GM21367 (cell line): ENCODE measurements around the gene FRAT2.
"Not testable (repeated sequence)": the region's sequence is repeated elsewhere in the genome, so short reads cannot be mapped to it uniquely, and the experiment has no call there.

Source experiments
- ATAC-seq: cut with Tn5 transposase; IDR thresholded peaks from one replicate; pipeline ENCODE4 v1.9.1; 2021; ENCODE audit not compliant: unreplicated experiment

FRAT2 gene

DNA sequence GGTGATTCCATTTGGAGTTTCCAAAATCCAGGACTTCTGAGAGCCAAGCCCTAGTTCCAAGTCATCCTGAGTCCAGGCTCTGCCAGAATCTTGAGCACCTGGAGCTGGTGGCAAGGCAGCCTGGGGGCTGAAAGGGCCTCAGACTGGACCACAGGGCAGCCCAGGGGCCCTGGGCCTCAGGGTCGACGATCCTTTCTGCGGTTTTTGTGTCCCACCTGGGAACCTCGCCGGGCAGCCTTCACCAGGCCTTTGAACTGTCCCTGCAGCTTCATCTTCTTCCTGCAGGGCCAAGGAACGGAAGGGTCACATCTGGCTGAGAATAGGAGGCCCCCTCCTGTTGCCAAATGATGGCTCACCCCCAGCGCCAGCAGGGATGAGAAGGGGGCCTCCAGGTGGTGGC, 22.4 kb upstream of the FRAT2 start:
- ATAC-seq = no peak

DNA sequence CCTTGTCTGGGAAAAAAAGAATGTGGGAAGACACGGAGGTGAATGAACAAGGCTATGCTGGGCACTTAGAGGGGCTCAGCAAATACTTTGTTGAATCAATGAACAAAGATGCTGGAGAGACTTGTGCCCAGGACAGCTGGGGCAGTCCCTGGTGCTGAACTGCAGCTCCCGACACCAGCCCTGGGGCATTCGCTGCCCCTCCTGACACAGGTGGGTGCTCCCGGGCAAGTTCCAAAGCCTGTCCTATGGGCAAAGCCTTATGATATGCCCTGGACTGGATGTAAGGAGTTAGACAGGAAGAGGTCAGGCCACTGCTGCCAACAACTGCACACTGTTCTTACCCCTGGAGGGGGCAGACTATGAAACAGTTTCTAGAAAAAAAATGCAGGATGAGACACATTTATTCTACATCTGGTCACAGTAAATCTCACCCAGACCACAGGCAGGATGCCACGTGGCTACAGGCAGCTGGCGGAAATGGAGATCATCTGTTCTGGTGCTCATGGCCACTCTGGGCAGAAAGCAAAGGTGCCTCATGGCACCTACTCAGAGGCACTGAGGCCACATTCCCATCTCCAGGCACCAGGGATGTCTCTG, 21.9 kb upstream of the FRAT2 start:
- no peak for ATAC-seq

DNA sequence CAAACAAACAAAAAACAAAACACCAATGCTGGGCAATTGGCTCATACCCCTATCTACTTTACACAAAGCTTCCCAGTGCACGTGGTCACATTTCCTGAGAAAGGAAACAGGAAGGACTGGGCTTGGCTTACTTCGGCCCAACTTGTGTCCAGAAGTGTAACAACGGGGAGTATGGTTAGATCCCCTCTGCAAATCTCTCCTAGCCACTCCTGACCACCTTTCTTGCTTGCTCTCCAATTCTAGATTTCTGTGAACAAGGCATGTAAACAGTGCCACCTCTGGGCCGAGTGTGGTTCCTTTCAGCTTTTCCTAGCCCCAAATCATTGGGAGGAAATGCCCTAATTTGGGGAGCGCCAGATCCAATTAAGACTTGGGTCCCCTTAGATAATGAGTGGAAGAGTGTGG, 21.0 kb upstream of the FRAT2 start:
- ATAC-seq = no peak

DNA sequence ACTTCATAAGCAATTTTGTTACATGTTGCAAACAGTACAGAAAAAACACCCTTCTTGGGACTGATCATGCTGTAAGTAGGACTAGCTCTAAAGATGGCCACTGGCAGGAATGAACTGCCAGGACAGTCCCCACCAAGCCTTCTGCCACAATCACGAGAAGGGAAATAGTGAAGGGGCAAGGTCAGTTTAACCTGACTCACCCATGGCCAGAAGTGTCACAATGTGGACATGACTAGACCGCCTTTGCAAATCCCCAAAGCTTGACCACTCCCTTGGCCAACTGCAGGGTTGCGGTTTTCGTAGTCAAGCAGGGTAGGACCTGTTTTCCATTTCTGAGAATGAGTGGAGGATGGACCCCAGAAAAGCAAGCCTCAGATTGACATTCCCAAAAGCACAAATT, 19.4 kb upstream of the FRAT2 start:
- no peak for ATAC-seq

DNA sequence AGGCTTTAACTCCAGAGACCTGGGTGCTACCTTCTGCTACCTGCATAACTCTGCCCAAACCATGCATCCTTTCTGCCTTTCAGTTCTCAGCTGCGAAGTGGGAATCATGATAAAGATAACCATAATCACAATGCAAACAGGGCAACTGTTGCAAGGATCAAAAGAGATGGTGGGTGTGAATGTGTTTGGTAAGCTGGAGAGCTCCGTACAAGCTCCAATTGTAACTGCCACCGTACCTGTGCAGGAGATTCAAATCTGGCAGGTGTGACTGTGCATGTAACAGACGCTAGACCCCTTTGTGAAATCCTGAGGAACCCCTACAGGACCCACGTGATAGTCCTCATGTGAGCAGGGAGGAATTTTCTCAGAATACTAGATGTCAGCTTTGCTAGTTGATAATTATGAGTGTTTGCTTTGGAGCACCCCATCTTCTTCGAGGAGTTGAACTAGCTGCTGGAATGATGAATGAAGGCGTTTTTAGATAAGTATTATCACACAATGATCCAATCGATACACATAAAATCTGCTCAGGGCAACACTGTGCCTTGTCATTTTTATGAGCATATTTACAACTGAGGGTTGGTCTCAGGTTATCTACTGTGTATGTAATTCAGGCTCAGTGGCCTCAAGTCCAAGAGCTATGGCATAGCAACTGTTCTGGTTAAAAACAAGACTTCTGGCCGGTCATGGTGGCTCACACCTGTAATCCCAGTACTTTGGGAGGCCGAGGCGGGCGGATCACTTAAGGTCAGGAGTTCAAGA, 15.4 kb upstream of the FRAT2 start:
- ATAC-seq = no peak

DNA sequence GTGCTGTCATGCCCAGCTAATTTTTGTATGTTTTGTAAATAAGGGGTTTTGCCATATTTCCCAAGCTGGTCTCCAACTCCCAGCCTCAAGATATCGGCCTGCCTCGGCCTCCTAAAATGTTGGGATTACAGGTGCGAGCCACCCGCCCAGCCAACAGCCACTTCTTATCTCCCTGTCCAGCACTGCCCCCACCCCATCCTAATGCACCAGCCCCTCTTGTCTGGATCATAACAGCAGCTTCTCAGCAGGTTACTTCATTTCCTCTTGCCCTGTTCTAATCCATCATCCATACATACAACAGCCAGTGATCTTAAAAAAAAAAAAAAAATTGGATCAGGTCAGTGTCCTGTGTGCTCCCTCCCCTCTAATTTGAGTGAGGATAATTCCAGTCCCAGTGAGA, 12.8 kb upstream of the FRAT2 start:
- no peak for ATAC-seq

DNA sequence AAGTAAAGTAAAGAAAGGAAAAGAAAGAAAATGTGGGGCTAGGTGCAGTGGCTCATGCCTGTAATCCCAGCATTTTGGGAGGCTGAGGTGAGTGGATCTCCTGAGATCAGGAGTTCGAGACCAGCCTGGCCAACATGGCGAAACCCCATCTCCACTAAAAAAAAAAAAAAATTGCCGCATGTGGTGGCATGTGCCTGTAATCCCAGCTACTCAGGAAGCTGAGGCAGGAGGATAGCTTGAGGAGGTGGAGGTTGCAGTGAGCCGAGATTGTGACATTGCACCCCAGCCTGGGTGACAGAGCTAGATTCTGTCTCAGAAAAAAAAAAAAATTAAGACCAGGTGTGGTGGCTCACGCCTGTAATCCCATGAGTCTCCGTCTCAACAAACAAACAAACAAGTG, 9.1 kb upstream of the FRAT2 start:
- not testable (repeated sequence) for ATAC-seq

DNA sequence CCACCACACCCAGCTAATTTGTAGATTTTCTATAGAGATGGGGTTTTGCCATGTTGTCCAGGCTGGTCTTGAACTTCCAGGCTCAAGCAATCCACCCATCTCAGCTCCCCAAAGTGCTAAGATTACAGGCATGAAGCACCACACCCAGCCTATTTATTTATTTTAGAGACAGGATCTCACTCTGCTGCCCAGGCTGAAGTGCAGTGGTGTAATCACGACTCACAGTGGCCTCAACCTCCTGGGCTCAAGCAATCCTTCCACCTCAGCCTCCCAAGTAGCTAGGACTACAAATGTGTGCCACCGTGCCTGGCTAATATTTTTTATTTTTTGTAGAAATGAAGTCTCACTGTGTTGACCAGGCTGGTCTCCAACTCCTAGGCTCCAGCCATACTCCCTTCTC, 6.9 kb upstream of the FRAT2 start:
- no peak for ATAC-seq

DNA sequence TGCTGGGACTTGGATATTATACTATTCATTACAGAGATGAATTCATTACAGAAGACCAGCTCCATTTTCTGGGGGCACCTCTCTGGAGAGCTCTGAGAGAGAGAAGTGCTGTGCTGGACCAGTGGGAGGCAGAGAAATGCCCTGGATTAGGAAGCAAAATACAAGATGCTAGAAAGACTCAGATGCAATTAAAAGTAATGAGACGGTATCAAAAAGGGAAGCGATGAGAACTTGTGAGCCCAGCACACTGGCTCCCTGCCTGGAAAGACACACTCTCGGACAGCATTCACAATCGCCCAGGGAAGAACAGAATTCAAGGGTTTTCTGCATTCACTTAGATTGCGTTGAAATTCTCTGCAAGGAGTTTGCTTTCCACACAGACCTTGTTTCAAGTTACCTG, 3.5 kb upstream of the FRAT2 start:
- no peak for ATAC-seq

DNA sequence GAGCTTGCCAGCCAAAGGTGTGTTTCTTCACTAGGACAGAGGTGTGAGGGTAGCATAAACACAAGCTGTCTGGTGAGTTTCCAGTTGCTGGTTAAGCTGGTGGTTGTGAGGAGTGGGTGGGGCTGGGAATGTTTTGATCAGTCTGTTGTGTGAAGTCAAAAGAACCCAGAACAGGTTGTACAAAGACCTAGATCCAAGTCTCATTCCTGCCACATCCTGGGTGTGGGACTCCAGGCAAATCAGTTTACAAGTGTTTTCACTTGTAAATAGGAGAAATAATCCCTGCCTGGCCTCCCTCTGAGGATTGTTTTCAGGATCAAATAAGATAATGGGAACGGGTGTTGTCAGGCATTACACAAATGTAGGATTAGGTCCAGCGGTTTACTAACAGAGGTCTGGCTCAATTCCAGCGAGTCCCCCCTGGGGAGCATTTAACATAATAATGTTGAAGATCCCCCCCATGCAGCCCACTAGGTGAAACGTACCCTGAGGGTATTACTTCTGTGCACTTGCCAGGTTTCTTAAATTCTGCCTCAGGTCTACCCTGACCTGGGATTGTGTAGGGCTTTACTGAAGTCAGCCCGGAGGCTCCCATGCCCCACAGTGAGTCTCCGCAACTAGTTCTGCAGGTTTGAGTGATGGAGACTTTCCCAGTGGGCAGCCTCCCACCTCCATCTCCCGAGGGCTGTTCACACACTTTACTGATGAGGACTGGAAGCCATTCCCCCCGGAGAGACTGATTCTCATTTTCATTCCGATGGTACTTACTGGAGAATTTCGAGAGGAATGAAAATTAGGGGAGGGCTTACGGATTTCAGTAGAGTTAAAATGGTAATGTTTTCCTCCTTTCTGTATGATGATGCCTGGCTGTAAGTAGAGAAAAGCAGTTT, 2.7 kb upstream of the FRAT2 start:
- ATAC-seq = no peak

DNA sequence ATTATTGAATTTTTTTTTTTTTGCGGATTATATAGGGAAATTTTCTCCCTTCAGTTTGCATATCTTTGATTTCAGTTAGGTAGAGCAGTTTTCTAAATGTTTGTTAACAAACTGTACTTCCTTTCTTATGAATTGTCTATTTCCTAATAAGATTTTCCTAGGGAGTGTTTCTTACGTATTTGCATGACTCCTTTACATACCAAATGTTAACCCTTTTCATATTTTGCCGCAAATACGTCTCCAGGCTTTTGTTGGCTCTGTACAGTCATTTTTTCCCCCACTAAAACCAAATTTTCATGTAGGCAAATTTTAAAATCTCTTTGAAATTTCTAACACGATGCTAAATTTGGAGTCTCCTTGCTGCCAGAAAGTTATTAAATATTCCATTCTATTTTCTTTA, 1.9 kb upstream of the FRAT2 start:
- no peak for ATAC-seq

DNA sequence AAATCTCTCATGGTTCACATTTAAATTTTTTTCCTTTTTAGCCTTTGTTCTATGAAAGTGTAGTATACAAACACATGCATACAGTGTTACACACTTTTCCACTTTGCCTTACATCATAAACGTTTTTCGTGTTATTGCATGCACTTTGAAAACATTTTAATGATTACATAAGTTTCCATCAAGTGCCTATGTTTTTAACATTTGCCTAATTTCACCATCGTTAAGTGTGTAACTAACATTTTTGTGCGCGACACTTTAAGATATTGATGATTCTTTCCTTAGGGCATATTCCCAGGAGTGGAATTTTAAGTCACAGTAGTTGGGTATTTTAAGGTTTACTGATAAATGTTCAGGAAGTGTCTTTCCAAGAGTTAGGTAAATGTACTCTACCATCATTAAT, 1.5 kb upstream of the FRAT2 start:
- no peak for ATAC-seq

DNA sequence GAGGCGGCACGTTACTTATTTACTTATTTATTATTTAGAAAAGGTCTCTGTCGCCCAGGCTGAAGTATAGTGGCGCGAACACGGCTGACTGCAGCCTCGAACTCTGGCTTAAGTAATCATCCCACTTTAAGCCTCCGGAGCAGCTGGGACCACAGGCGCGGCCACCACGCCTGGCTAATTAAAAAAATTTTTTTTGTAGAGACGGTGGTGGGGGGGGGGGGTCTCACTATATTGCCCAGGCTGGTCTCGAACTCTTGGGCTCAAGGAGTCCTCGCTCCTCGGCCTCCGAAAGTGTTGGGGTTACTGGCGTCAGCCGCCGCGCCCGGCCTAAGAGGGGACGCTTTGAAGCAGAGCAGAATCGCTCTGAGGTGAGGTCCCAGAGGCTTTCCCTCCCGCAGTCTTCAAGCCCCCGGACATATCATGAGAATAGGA, 675 bp upstream of the FRAT2 start:
- no peak for ATAC-seq

DNA sequence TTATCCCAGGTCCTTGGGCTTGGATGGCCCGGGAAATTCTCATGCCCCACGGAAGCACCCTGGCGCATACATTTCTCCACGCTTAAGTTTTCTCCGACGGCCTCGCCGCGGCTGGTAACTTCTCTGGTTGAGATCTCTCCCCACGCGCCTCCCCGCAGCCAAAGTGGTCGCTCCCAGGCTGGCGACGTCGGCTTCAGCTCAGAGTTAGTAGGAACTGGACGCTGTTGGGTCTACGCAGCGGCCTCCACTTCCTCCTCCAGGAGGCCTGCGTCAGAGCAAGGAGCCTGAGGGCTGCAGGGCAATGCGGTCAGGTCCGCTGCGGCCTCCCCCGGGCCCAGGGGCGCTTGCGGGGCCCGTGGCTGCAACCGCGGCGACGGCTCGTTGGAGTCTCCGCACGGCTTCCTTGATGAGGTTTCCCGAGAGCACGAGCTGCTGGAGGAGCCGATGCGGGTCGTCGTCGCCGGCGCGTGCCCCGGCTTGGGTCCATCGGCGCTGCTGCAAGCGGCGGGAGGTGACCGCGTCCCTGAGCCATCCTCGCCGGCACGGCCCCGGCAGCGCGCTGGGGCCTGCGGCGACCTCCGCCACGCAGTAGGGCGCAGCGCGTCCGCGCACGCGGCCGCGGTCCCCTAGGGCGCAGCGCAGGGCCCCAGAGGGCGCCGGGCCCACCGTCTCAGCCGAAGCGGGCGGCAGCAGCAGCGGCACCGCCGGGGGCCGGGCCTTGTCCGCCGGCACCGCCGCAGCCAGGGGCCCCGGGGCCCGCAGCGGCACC, 744 bp downstream of the FRAT2 start:
- peak; percentile 17 for ATAC-seq

DNA sequence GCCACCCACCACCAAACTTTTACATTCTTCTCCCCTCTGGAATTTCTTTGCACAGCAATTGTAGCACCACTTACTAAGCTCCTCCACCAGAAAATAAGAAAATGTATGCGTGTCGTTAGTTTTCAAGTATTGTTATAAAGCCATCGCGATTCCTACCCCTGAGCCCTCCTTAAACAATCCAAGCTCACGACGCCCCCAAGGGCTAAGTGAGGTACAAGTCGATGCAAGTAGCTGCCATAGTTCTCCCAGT, 1.3 kb downstream of the FRAT2 start:
- ATAC-seq = no peak

DNA sequence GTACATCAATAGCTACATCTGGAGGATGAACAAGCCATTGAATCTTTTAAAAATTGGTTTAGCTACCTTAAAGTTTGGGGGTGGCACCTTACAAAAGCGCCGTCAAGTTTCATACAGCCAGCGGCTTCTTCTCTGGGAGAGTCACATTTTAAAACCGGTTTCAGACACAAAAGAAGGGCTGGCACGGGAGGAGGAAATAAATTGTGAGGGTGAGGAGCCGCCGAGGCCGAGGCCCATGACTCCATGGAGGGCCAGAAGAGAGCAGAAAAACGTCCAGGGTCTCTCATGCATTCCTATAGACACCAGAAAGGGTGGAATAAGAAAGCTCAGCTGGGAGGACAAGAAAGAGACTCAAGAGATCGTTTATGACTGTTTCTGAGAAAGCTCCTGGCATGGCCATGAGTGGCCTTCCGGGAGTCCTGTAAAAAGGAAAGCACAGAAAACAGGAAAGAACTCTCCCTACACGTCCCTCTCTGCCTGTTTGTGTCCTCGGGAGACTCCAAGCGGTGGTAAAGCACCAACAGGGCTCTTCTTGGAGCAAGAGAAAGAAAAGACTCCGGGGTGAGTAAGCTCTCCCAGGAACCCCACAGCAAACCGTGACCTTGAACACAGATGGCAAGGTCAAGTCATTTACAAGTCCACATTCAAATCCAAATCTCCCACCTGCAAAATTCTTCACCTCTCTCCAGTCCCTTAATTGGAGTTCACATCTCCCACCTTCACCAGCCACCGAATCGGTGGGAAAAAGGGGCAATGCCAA, 1.8 kb downstream of the FRAT2 start:
- no peak for ATAC-seq

DNA sequence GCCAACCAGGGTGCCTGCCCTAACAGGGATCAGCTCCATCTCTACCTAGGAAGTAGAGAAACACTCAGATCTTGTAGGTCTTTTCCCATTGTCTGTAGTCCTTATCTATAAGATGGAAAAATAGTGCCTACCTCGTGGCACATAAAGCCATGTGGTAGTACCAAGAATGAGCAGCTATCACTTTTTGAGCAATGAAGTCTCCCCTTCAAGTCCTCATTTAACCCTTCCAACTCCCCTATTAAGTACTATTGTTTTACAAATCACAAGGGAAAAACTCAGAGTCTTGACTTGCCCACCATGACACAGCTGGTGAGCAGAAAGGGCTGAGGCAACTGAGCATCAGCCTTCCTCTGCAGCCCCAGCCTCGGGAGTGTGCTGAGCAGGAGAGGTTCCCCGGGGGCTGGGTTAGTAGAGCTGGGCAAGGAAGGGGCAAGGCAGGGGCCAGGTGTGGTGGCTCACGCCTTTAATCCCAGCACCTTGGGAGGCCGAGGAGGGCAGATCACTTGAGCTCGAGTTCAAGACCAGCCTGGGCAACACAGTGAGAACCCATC, 3.3 kb downstream of the FRAT2 start:
- no peak for ATAC-seq

DNA sequence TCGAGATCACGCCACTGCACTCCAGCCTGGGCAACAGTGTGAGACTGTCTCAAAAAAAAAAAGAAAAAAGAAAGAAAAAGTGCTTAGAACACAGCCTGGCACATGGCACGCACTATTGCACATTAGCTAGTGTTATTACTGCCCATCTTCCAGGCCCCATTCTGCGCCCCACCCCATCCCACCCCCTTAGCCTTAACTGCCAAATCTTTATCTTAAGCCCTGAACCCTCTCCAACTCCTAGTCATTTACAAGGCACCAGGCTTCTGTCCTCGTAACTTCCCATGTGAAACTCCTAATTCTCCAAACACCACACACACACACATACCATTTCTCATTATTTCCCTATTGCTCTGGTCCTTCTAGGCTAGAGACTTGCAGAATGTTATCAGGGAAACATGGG, 4.8 kb downstream of the FRAT2 start:
- no peak for ATAC-seq

DNA sequence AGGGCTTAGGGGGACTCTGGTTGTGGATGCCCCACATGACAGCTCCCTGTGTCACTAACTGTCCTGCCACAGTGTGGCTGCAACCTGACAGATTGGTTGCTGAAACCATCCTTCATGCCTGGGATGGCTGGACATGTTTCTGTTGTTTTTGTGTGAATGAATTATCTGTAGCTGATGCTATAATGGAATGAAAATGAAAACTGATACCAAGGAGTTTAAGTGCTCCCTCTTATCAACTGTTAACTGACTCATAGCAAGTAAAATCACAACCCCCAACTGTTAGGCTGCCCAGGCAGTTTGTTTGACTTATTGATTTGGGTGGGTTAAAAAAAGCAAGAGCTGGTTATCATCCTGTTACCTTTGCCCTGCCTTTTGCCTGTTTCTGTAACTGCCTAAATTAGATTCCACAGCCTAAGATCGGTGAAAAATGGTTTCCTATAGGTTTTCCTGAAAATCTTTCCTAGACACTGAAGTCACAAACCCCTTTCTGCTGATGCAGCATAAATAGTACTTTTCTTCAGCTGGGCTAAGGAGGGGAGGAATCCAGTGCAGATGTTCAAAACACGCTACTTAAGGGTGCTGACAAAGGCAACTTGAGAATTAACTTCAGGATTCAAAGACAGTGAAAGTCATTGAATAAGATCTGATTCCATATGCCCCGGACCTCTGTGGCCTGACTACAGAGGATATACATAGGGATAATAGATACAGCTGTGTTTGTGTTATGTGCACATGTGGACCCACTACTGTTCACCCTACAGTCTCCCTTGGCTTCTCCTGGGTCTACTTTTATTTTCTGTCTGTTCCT, 5.7 kb downstream of the FRAT2 start:
- ATAC-seq = no peak
